HepG2 (cell line): ENCODE measurements around the gene TPX2. TPM values are rescaled to one million over a fixed set of nuclear protein-coding genes. Genes with fewer than 3 reads are reported as not detected.

Experiments used
- AGO1 ChIP-seq: fragments of 200-400 bp; formaldehyde crosslinking; IDR thresholded peaks from 2 replicates; pipeline ENCODE4 v1.6.1; 2017; ENCODE audit warnings: mild to moderate bottlenecking, low read depth, low read length, moderate library complexity; ENCODE audit not compliant: poor library complexity, severe bottlenecking
- ELF1 ChIP-seq: sonication (generic); formaldehyde crosslinking; IDR thresholded peaks from 2 replicates; pipeline ENCODE4 v1.4.0; 2020; ENCODE audit warnings: missing genetic modification reagents
- ETV6 ChIP-seq: sonication (generic); formaldehyde crosslinking; conservative IDR thresholded peaks from 2 replicates; pipeline ENCODE4 v1.4.0; 2020; ENCODE audit warnings: missing genetic modification reagents
- FOSL1 ChIP-seq: sonication (generic); formaldehyde crosslinking; IDR thresholded peaks from 2 replicates; pipeline ENCODE4 v1.9.0; 2021; ENCODE audit warnings: missing genetic modification reagents, borderline replicate concordance
- FOXJ3 ChIP-seq: sonication (generic); formaldehyde crosslinking; IDR thresholded peaks from 2 replicates; pipeline ENCODE4 v1.4.0; 2020; ENCODE audit warnings: missing genetic modification reagents, mild to moderate bottlenecking, borderline replicate concordance
- GFI1 ChIP-seq: sonication (generic); formaldehyde crosslinking; IDR thresholded peaks from 2 replicates; pipeline ENCODE4 v1.5.0; 2020; ENCODE audit warnings: missing genetic modification reagents, mild to moderate bottlenecking, borderline replicate concordance
- NFKB2 ChIP-seq: sonication (generic); formaldehyde crosslinking; IDR thresholded peaks from 2 replicates; pipeline ENCODE4 v1.4.0; 2020; ENCODE audit warnings: missing genetic modification reagents, borderline replicate concordance
- PITX1 ChIP-seq: sonication (generic); formaldehyde crosslinking; IDR thresholded peaks from 2 replicates; pipeline ENCODE4 v1.5.1; 2020; ENCODE audit warnings: mild to moderate bottlenecking, missing genetic modification reagents
- REXO4 ChIP-seq: sonication (generic); formaldehyde crosslinking; IDR thresholded peaks from 2 replicates; pipeline ENCODE4 v1.8.0; 2022; ENCODE audit warnings: missing genetic modification reagents, mild to moderate bottlenecking, borderline replicate concordance
- SRY ChIP-seq: sonication (generic); formaldehyde crosslinking; IDR thresholded peaks from 2 replicates; pipeline ENCODE4 v1.8.0; 2022; ENCODE audit warnings: mild to moderate bottlenecking, missing genetic modification reagents
- TEAD3 ChIP-seq: optimal IDR thresholded peaks from 2 replicates; pipeline ENCODE3; 2016; ENCODE audit warnings: borderline replicate concordance
- ZNF496 ChIP-seq: sonication (generic); formaldehyde crosslinking; IDR thresholded peaks from 2 replicates; pipeline ENCODE4 v1.8.1; 2023; ENCODE audit warnings: mild to moderate bottlenecking, moderate library complexity, missing genetic modification reagents; ENCODE audit not compliant: insufficient replicate concordance
- ZNF543 ChIP-seq: sonication (generic); formaldehyde crosslinking; IDR thresholded peaks from 2 replicates; pipeline ENCODE4 v1.4.0; 2020; ENCODE audit warnings: mild to moderate bottlenecking, missing genetic modification reagents
- ZNF557 ChIP-seq: sonication (generic); formaldehyde crosslinking; IDR thresholded peaks from 2 replicates; pipeline ENCODE4 v1.4.0; 2020; ENCODE audit warnings: missing genetic modification reagents
- ZNF563 ChIP-seq: sonication (generic); formaldehyde crosslinking; IDR thresholded peaks from 2 replicates; pipeline ENCODE4 v1.8.0; 2022; ENCODE audit warnings: mild to moderate bottlenecking, moderate library complexity, missing genetic modification reagents
- ZNF737 ChIP-seq: sonication (generic); formaldehyde crosslinking; IDR thresholded peaks from 2 replicates; pipeline ENCODE4 v1.5.0; 2020; ENCODE audit warnings: missing genetic modification reagents, mild to moderate bottlenecking, borderline replicate concordance
- polyA plus RNA-seq, 8 experiments: library from polyadenylated mRNA; depleted of rRNA in 3 of 8; stranded (reverse) in 7 of 8; unstranded in 1 of 8; fragments of >200 nt; fragmentation: Illumina TruSeq in 4 of 8; extraction: Trizol in 4 of 8; gene quantifications; 2 replicates each; pipeline versions ENCODE4 v1.2.1 to v1.2.3, GENCODE V29; 2011 to 2016; ENCODE audit warnings: low read depth in 4 of 8, missing spikeins in 1 of 8, mixed read lengths in 1 of 8; ENCODE audit not compliant: insufficient read depth in 1 of 8
- total RNA-seq, 5 experiments: library from RNA; depleted of rRNA; stranded (reverse); fragments of >200 nt; fragmentation: Illumina TruSeq; extraction: Trizol; gene quantifications; 2 replicates each; pipeline ENCODE4 v1.2.3, GENCODE V29; 2016; ENCODE audit warnings: low read depth in 1 of 5
- TF ChIP-seq, protein P1 (sequence below): sonication (generic); formaldehyde crosslinking; IDR thresholded peaks from 2 replicates; pipeline ENCODE4 v1.4.0; 2020; ENCODE audit warnings: low read depth, missing genetic modification reagents
- TF ChIP-seq, protein P2 (sequence below): sonication (generic); formaldehyde crosslinking; IDR thresholded peaks from 2 replicates; pipeline ENCODE4 v1.4.0; 2020; ENCODE audit warnings: missing genetic modification reagents, borderline replicate concordance
- TF ChIP-seq, protein P3 (sequence below), 2 experiments: sonication (generic) in 1 of 2; formaldehyde crosslinking in 1 of 2; IDR thresholded peaks; 2 replicates each; pipeline versions ENCODE4 v1.4.0 to v1.6.1; 2018 to 2020; ENCODE audit warnings: missing genetic modification reagents in 2 of 2, borderline replicate concordance in 1 of 2, low read depth in 1 of 2, mild to moderate bottlenecking in 1 of 2, missing biosample characterization in 1 of 2

The TPX2 gene
- total and polyA plus RNA-seq, 2 of the 13 experiments (the other 11 are each of a cell fraction or from before 2014, with no cell fraction given) = 34.3 to 124 TPM

DNA sequence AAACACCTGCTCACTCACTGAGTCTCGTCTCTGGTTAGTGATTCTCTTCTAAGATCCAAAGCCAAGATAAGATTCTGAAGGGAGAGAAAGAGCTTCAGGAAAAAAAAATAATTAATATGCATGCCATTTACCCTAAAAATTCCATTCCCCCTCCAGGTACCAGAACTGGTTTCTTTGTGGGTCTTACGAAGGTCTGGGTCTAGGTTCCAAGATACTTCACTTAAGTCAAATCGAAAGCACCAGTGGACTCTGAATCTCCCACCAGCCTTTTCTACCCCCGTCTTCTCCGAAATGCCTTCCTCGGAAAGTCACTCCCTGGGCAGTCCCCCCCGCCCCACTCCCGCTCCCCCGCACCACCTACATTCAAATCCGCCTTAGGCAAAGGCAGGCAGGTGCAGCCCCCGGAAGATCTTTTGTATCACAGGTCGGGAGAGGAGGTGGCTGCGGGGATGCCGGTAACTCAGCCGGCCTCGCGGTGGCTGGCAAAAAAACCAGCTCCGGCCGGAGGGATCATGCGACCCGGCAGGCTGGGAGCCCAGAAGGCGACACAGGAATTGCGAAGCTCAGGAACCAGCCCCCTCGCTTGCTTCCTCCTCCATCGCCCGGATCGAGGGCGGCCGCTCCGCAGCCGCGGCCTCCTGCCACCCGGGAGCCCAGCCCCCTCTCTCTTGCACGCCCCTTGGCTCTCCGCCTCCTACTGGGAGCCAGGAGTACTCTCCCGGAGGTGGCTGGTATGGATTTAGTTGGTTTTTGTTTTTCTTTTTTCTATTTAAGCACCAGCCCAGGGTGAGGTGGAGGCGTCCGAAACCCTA is 16.6 kb upstream of the TPX2 start, which contains the start of gene BCL2L1 (continued):
- TF ChIP-seq, protein P1, sequence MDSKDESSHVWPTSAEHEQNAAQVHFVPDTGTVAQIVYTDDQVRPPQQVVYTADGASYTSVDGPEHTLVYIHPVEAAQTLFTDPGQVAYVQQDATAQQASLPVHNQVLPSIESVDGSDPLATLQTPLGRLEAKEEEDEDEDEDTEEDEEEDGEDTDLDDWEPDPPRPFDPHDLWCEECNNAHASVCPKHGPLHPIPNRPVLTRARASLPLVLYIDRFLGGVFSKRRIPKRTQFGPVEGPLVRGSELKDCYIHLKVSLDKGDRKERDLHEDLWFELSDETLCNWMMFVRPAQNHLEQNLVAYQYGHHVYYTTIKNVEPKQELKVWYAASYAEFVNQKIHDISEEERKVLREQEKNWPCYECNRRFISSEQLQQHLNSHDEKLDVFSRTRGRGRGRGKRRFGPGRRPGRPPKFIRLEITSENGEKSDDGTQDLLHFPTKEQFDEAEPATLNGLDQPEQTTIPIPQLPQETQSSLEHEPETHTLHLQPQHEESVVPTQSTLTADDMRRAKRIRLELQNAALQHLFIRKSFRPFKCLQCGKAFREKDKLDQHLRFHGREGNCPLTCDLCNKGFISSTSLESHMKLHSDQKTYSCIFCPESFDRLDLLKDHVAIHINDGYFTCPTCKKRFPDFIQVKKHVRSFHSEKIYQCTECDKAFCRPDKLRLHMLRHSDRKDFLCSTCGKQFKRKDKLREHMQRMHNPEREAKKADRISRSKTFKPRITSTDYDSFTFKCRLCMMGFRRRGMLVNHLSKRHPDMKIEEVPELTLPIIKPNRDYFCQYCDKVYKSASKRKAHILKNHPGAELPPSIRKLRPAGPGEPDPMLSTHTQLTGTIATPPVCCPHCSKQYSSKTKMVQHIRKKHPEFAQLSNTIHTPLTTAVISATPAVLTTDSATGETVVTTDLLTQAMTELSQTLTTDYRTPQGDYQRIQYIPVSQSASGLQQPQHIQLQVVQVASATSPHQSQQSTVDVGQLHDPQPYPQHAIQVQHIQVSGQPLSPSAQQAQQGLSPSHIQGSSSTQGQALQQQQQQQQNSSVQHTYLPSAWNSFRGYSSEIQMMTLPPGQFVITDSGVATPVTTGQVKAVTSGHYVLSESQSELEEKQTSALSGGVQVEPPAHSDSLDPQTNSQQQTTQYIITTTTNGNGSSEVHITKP (CRISPR knock-in tag) = no peak
- TF ChIP-seq TEAD3 (peak; percentile 19), ZNF557 (peak; percentile 69; the same call in 1 of the 2 replicates), GFI1 (CRISPR knock-in tag) (peak; percentile 49; the same call in 1 of the 2 replicates), PITX1 (no peak), NFKB2 (CRISPR knock-in tag) (no peak; the same call in 1 of the 2 replicates), ZNF563 (CRISPR knock-in tag) (peak; percentile 21), ZNF543 (CRISPR knock-in tag) (no peak; the same call in 1 of the 2 replicates), REXO4 (no peak), AGO1 (no peak), ETV6 (no peak), FOXJ3 (CRISPR knock-in tag) (no peak), ELF1 (no peak), ZNF496 (CRISPR knock-in tag) (no peak), ZNF737 (CRISPR knock-in tag) (no peak), FOSL1 (CRISPR knock-in tag) (no peak), SRY (peak; percentile 19; the same call in 1 of the 2 replicates)
- TF ChIP-seq, protein P2, sequence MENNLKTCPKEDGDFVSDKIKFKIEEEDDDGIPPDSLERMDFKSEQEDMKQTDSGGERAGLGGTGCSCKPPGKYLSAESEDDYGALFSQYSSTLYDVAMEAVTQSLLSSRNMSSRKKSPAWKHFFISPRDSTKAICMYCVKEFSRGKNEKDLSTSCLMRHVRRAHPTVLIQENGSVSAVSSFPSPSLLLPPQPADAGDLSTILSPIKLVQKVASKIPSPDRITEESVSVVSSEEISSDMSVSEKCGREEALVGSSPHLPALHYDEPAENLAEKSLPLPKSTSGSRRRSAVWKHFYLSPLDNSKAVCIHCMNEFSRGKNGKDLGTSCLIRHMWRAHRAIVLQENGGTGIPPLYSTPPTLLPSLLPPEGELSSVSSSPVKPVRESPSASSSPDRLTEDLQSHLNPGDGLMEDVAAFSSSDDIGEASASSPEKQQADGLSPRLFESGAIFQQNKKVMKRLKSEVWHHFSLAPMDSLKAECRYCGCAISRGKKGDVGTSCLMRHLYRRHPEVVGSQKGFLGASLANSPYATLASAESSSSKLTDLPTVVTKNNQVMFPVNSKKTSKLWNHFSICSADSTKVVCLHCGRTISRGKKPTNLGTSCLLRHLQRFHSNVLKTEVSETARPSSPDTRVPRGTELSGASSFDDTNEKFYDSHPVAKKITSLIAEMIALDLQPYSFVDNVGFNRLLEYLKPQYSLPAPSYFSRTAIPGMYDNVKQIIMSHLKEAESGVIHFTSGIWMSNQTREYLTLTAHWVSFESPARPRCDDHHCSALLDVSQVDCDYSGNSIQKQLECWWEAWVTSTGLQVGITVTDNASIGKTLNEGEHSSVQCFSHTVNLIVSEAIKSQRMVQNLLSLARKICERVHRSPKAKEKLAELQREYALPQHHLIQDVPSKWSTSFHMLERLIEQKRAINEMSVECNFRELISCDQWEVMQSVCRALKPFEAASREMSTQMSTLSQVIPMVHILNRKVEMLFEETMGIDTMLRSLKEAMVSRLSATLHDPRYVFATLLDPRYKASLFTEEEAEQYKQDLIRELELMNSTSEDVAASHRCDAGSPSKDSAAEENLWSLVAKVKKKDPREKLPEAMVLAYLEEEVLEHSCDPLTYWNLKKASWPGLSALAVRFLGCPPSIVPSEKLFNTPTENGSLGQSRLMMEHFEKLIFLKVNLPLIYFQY (CRISPR knock-in tag) = no peak
- TF ChIP-seq, protein P3, sequence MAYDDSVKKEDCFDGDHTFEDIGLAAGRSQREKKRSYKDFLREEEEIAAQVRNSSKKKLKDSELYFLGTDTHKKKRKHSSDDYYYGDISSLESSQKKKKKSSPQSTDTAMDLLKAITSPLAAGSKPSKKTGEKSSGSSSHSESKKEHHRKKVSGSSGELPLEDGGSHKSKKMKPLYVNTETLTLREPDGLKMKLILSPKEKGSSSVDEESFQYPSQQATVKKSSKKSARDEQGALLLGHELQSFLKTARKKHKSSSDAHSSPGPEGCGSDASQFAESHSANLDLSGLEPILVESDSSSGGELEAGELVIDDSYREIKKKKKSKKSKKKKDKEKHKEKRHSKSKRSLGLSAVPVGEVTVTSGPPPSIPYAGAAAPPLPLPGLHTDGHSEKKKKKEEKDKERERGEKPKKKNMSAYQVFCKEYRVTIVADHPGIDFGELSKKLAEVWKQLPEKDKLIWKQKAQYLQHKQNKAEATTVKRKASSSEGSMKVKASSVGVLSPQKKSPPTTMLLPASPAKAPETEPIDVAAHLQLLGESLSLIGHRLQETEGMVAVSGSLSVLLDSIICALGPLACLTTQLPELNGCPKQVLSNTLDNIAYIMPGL (CRISPR knock-in tag; IDR thresholded peaks at IDR 0.05; ENCODE audit: borderline replicate concordance in 1 of 2, low read depth in 1 of 2) = peak; percentile 52 to 89; a peak in 2 of 4 replicates
